HL-60 (cell line): Measurements from ENCODE around the gene PLEKHA3.

ENCODE experiments used
- DNase-seq, 2 experiments: peaks; one replicate each; pipeline ENCODE4 v3.0.0-alpha.2; 2010 to 2020; ENCODE audit warnings: low read depth in 1 of 2, low spot score in 1 of 2
- H3K27ac ChIP-seq: fragments of 250-450 bp; sonication (Bioruptor Pico); replicated peaks from 2 replicates; pipeline ENCODE4 v1.5.1; 2020; ENCODE audit warnings: mild to moderate bottlenecking, moderate library complexity
- H3K27me3 ChIP-seq: fragments of 250-450 bp; sonication (Bioruptor Pico); 2 replicates; pipeline ENCODE4 v1.5.1; 2021; ENCODE audit warnings: mild to moderate bottlenecking, moderate library complexity; ENCODE audit not compliant: insufficient read depth, poor library complexity, severe bottlenecking
- H3K4me3 ChIP-seq: replicated peaks from 2 replicates; pipeline ENCODE4 v1.5.1; 2011; ENCODE audit warnings: mild to moderate bottlenecking, control low read depth, low read length; ENCODE audit not compliant: insufficient read depth
- CTCF ChIP-seq: IDR thresholded peaks from one replicate; pipeline ENCODE4 v1.5.1; 2011; ENCODE audit warnings: low read length, control low read depth, inconsistent platforms; ENCODE audit not compliant: insufficient read depth
- GABPA ChIP-seq: IDR thresholded peaks from 2 replicates; pipeline ENCODE4 v1.6.1; 2012; ENCODE audit warnings: low read depth
- POLR2AphosphoS5 ChIP-seq: IDR thresholded peaks from 2 replicates; pipeline ENCODE4 v1.6.1; 2012; ENCODE audit warnings: low read depth
- REST ChIP-seq: IDR thresholded peaks from 2 replicates; pipeline ENCODE4 v1.6.1; 2012; ENCODE audit warnings: low read depth; ENCODE audit not compliant: insufficient replicate concordance
- SPI1 ChIP-seq: IDR thresholded peaks from 2 replicates; pipeline ENCODE4 v1.6.1; 2012; ENCODE audit warnings: low read depth, mild to moderate bottlenecking, borderline replicate concordance

The PLEKHA3 gene

GRCh38 chr2:178510384-178510783 lies 30.1 kb downstream of the PLEKHA3 start:
- TF ChIP-seq GABPA (no peak), REST (no peak), CTCF (no peak), SPI1 (no peak), POLR2AphosphoS5 (no peak)
- H3K4me3 ChIP-seq: no peak overlapping the region
- no peaks in the 10 kb centered on the region for H3K27me3 ChIP-seq
- no peak overlapping the region for H3K27ac ChIP-seq
- no peak for DNase-seq

GRCh38 chr2:178512484-178512883 lies 32.2 kb downstream of the PLEKHA3 start:
- no peak for DNase-seq
- Histone ChIP-seq H3K27me3 (no peaks in the 10 kb centered on the region), H3K4me3 (no peak overlapping the region), H3K27ac (no peak overlapping the region)
- TF ChIP-seq CTCF (no peak), REST (no peak), GABPA (no peak), POLR2AphosphoS5 (no peak), SPI1 (no peak)

GRCh38 chr2:178513876-178514275 lies 33.6 kb downstream of the PLEKHA3 start:
- no peak for DNase-seq
- no peak overlapping the region for H3K4me3 ChIP-seq
- no peaks in the 10 kb centered on the region for H3K27me3 ChIP-seq
- no peak for TF ChIP-seq GABPA
- TF ChIP-seq REST: peak; percentile 31
- H3K27ac ChIP-seq: no peak overlapping the region

- DNase-seq: no peak
- Histone ChIP-seq H3K27me3 (no peaks in the 10 kb centered on the region), H3K27ac (no peak overlapping the region), H3K4me3 (no peak overlapping the region)
- TF ChIP-seq CTCF (no peak), GABPA (no peak), REST (no peak), POLR2AphosphoS5 (no peak), SPI1 (no peak)
These were observed 34.4 kb downstream of the PLEKHA3 start for GRCh38 chr2:178514664-178515063.
